Lower leg skin (tissue), 4 donors: ENCODE data around the gene AURKAIP1. TPM values are rescaled to one million over a fixed set of nuclear protein-coding genes. Genes with fewer than 3 reads are reported as not detected.

Experiments
- DNase-seq, 2 donors: peaks; one replicate each; pipeline ENCODE4 v3.0.0-alpha.2; 2019; ENCODE audit warnings: low spot score in 2 of 2
- H3K4me3 ChIP-seq: fragments of 200-600 bp; sonication (generic); 2 replicates; pipeline ENCODE4 v1.5.1; 2017; ENCODE audit warnings: mild to moderate bottlenecking, low read depth; ENCODE audit not compliant: poor library complexity, severe bottlenecking
- POLR2A ChIP-seq, 2 donors: fragments of 450-650 bp; IDR thresholded peaks; one replicate each; pipeline ENCODE4 v1.6.1; 2016 to 2017; ENCODE audit warnings: antibody characterized with exemption in 2 of 2, mild to moderate bottlenecking in 1 of 2, moderate library complexity in 1 of 2
- WGBS, 2 donors: methylation state at CpG; one replicate each; pipeline ENCODE4 v1.1.5; 2018; 5-methylcytosine and 5-hydroxymethylcytosine counted together
- intact Hi-C: fragments of 100-400 bp; cut with DNase I; formaldehyde crosslinking; loops from one replicate; pipeline ENCODE4 v1.15.0; 2023; ENCODE audit warnings: low total_unique reads
- total RNA-seq, 4 donors: library from RNA; depleted of rRNA; stranded (reverse); fragments of >200 nt; gene quantifications; one replicate each; pipeline ENCODE4 v1.1.0, GENCODE V29; 2016
- TF ChIP-seq, protein P1 (sequence below), 3 donors: fragments of 450-650 bp; IDR thresholded peaks; one replicate each; pipeline ENCODE4 v1.5.1; 2016; ENCODE audit warnings: antibody characterized with exemption in 3 of 3, mild to moderate bottlenecking in 3 of 3, moderate library complexity in 2 of 3

AURKAIP1 gene
- total RNA-seq, 4 donors from 2014 or later, result 97.3 to 140 (median 114) TPM

DNA sequence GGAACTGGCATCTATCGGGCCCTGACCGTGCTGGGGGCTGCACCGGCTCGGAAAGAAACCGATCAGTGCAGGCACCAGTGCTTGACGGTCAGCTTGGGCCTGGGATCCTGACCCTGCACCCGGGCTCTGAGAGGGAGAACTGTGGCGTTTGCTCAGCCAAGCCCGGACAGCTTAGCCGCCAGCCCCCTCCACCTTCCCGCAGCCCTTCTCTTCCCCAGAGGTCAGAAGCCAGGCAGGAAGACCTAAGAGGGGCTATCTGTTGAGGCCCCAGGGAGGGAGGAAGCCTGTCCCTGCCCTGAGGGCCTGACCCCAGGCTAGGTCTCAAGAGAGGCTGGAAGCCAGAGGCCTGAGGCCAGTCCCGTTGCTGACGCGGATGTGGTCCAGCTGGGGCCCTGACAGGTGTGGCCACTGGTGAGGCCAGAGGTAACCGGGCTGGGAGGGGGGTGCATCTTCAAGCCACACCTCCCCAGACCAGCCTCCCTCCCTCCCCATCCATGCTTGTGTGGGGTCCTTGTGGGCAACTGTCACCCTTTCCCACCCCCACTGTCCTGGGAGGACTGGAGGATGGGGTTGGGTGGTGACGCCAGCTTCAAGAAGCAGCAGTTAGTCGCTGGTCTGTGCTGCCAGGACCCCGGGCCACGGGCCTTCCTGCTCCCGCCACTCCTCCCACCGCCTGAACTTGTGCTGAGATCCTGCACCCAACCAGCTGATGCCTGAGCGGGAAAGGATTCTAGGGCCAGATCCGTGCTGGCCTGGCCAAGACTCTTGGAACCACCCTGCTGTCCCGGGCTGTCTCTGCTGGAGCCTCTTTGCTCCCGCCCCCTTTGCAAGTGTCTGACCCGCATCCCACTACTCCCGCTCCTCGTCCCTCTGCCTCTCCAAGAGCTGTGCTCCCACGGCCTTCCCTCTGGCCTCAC lies 23.2 kb downstream of the AURKAIP1 start:
- intact Hi-C loops, result no loop called here
- 41 to 47% methylated on average over 26 to 28 of the region's 29 CpGs for whole genome bisulfite sequencing, 2 donors
- DNase-seq, result peak in 1 of 2 donors; percentile 93
- no peak overlapping the region for H3K4me3 ChIP-seq
- TF ChIP-seq POLR2A (IDR thresholded peaks at IDR 0.05), result no peak

DNA sequence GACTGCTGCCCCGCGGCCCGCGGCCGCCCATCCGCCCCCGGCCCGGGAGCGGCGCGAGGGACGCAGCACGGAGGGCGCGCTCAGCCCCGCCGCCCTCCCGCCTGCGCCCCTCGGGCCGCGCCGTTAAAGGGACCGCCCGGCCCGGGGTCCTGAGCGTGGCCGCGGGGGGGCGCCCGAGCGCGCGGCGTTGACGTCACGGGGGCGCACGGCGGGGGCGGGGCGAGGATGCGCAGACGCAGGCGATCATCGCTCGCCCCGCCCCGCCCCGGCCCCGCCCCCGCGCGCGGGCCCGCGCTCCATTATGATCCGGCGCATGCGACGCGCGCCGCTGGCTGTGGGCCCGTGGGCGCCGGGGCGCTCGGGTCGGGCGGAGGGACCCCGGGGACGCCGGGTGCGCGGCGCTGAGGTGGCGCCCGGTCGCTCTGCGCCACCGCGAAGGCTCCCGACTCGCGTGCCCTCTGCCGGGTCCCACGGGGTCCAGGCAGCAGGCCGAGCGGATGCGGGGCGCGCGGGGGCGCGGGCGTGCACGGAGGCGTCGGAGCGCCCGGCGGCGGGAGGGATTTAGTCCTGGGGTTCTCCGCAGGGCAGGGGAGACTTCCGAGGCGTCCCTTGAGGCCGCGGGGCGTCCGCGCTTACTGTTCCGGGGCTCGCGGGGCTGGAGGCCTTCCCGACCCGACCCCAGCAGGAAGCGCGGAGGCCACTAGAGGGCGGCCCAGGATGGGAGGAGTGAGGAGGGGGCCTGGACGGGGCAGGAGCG lies 25.6 kb downstream of the AURKAIP1 start, which contains the start of gene DVL1:
Gene DVL1 (minus strand): TSS at position 163 of the 757 bp plus-strand sequence. CDS start 353 bp downstream, outside the sequence.
- 0 to 2% methylated on average over 9 to 14 of the region's 122 CpGs for WGBS, 2 donors
- no peak for DNase-seq
- intact Hi-C loops, result no loop called here
- TF ChIP-seq, protein P1, sequence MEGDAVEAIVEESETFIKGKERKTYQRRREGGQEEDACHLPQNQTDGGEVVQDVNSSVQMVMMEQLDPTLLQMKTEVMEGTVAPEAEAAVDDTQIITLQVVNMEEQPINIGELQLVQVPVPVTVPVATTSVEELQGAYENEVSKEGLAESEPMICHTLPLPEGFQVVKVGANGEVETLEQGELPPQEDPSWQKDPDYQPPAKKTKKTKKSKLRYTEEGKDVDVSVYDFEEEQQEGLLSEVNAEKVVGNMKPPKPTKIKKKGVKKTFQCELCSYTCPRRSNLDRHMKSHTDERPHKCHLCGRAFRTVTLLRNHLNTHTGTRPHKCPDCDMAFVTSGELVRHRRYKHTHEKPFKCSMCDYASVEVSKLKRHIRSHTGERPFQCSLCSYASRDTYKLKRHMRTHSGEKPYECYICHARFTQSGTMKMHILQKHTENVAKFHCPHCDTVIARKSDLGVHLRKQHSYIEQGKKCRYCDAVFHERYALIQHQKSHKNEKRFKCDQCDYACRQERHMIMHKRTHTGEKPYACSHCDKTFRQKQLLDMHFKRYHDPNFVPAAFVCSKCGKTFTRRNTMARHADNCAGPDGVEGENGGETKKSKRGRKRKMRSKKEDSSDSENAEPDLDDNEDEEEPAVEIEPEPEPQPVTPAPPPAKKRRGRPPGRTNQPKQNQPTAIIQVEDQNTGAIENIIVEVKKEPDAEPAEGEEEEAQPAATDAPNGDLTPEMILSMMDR (IDR thresholded peaks at IDR 0.05), result peak in 1 of 3 donors; percentile 28
- TF ChIP-seq POLR2A (IDR thresholded peaks at IDR 0.05), result no peak
- peak within 1 kb of the TSS; percentile 56 for H3K4me3 ChIP-seq

- DNase-seq, result no peak
- intact Hi-C loops, result no loop called here
- TF ChIP-seq, protein P1 (IDR thresholded peaks at IDR 0.05), result no peak
- TF ChIP-seq POLR2A (IDR thresholded peaks at IDR 0.05), result no peak
- 1% methylated on average over 12 to 47 of the region's 109 CpGs for WGBS, 2 donors
- peak overlapping the region; percentile 51 for H3K4me3 ChIP-seq
Measured at GRCh38 chr1:1348420-1349255, 26.4 kb downstream of the AURKAIP1 start.

DNA sequence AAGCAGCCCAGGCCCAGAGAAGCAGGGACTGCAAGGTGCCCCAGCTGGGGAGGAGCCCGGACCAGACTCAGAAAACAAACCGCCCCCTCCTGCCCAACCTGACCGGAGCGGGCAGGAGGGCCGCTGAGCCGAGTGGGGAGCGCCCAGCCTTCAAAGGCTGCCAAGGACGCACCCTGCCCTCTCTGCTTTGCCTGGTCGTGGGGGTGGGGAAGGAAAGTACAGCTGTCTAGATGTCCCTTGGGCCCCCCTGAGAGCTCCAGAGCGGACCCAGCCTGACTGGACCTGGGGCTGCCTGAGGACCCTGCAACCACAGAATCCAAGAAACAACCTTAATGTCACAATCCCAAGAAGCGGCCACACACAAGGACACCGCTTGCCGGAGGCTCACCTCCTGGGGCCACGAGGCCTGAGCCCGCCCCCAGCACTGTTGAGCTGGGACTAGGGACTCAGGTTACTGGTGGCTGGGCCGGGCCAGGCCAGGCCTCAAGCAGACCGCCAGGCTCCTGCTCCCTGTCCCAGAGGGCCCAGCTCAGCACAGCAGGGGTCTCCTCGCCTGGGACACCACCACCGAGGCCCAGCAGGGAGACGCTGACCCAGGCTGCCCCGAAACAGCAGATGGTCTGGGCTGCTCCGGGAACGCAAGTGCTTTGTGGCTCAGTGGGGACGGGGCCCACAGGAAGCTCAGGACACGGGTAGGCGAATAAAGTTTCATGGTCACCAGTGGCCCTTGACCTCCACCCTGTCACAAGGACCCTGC lies 27.2 kb downstream of the AURKAIP1 start:
- TF ChIP-seq, protein P1 (IDR thresholded peaks at IDR 0.05), result no peak
- TF ChIP-seq POLR2A (IDR thresholded peaks at IDR 0.05), result no peak
- WGBS, 2 donors, result 17 to 31% methylated on average over 21 to 22 of the region's 26 CpGs
- intact Hi-C loops, result no loop called here
- H3K4me3 ChIP-seq, result peak overlapping the region; percentile 51
- no peak for DNase-seq

- TF ChIP-seq, protein P1 (IDR thresholded peaks at IDR 0.05), result no peak
- no peak for TF ChIP-seq POLR2A (IDR thresholded peaks at IDR 0.05)
- DNase-seq, result no peak
- H3K4me3 ChIP-seq, result no peak overlapping the region
- intact Hi-C loops, result no loop called here
- WGBS, 2 donors, result 67 to 86% methylated on average over 9 to 10 of the region's 10 CpGs
Measured at GRCh38 chr1:1347026-1347595, 27.9 kb downstream of the AURKAIP1 start.
